Umbilical cord (tissue), 2 donors: ENCODE data around the gene C12orf60. TPM values are rescaled to one million over a fixed set of nuclear protein-coding genes. Genes with fewer than 3 reads are reported as not detected.
"Not testable (repeated sequence)": the region's sequence is repeated elsewhere in the genome, so short reads cannot be mapped to it uniquely, and the experiment has no call there.

ENCODE experiments used
- DNase-seq: peaks from one replicate; pipeline ENCODE4 v3.0.0-alpha.2; 2015; ENCODE audit warnings: low spot score
- total RNA-seq: library from RNA; depleted of rRNA; stranded (reverse); fragments of >200 nt; gene quantifications from one replicate; pipeline ENCODE4 v1.2.3, GENCODE V29; 2014; ENCODE audit warnings: low replicate concordance; ENCODE audit not compliant: insufficient read depth

Gene C12orf60, protein sequence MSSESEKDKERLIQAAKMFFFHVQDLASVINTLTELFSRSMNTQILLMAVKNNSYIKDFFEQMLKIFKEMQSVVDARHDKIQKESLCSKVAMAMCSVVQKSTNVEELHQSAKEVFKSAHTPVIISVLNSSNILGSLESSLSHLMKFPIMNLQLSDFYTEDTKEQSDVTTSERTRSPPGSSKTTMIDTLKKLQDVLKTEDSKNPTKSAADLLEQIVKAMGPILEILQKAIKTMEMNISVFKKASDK
- total RNA-seq, result 3.6 TPM

DNA sequence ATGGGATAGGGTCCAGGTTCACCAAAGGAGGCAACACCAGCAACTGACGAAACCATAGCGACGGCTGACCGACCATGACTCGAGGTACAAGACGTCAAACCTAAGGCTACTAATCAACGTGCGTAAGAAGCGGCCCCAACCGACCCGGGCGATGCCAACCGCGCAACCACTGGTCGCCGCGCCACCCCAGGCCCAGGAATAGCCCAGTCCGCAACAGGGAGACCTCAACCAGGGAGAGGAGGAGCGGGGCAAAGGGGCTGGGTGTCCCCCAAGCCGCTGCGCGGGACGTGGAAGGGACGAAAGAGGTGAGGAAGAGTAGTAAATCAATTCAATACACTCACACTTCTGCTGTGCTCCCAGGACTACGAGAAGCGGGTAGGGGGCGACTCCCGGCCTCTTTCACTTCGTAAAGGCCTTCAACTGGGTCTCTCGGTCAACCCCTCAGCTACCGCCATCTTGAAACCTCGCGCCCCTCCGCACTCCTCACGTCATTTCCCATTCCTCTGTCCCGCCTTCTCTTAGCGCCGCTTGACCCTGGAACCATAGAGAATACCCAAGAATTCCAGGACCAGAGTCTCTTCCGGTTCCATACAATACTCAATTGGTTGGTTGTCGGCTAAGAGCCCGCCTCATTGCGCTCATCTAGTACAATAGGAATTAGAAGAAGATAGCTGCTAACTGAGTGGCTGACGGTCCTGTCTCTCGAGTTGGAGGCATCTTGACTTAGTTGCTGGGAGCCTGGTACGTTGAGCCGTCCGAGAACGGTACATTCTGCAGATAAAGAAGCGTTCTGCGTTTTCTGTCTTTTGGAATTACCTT is at the start of gene C12orf60, which contains the start of gene WBP11:
C12orf60 (plus strand) TSS at position 660 of the 819 bp plus-strand sequence. CDS start 19,266 bp downstream, outside the sequence.
WBP11 (minus strand) TSS at position 468 of the 819 bp plus-strand sequence. CDS start 2,095 bp downstream, outside the sequence.
- peak; percentile 100 for DNase-seq

DNA sequence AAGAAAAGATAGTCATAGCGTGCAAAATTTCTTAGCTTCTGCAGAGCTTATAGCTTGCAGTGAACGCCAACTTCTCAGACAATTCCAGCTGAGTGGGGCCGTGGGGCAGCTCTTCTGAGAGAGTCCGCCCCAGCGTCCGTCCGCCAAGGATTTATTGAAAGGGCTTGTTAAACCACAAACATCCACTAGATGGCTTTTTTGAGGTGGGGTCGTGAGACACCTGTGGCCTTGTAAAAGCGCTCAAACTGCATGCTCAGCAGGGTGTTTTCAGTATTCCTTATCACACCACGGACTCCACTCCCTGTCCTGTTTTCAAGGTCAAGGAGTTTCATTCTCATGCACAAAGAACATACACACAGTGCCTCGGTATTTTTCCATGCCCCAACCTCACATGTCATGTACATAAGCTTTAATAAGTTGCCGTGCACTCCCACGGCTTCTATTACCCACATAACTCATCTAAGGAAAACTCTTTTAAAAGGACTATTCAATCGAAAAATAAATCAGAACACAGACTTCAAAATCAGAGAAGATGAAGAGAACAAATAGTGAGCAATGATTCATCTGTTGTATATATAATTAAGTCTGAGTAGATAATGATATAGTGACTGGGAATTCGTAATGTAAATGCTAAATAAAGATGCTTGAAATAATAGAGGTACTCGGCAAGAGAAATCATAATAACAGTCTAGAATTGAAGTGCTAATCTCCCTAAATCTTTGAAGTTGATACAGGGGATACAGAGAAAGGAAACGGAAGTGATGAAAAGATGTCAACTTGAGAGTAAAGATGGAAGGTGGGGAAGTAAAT is 46.9 kb upstream of the C12orf60 start:
- no peak for DNase-seq

DNA sequence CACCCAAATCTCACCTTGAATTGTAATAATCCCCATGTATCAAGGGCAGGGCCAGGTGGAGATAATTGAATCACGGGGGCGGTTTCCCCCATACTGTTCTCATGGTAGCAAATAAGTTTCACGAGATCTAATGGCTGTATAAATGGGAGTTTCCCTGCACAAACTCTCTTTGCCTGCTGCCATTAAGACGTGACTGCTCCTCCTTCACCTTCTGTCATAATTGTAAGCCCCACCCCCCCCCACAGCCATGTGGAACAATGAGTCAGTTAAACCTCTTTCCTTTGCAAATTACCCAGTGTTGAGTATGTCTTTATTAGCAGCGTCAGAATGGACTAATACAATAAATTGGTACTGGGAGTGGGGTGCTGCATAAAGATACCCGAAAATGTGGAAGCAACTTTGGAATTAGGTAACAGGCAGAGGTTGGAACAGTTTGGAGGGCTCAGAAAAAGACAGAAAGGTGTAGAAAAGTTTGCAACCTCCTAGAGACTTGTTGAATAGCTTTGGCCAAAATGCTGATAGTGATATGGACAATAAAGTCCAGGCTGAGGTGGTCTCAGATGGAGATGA is 43.7 kb upstream of the C12orf60 start:
- not testable (repeated sequence) for DNase-seq

DNA sequence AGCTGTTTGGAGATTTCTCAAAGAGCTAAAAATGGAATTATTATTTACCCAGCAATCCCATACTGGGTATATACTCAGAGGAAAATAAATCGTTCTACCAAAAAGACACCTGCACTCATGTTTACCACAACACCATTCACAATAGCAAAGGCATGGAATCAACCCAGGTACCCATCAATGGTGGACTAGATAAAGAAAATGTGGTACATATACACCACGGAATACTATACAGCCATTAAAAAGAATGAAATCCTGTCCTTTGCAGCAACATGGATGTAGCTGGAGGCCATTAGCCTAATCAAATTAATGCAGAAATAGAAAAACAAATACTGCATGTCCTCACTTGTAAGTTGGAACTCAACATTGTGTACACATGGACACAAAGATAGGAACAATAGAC is 38.1 kb upstream of the C12orf60 start:
- no peak for DNase-seq

DNA sequence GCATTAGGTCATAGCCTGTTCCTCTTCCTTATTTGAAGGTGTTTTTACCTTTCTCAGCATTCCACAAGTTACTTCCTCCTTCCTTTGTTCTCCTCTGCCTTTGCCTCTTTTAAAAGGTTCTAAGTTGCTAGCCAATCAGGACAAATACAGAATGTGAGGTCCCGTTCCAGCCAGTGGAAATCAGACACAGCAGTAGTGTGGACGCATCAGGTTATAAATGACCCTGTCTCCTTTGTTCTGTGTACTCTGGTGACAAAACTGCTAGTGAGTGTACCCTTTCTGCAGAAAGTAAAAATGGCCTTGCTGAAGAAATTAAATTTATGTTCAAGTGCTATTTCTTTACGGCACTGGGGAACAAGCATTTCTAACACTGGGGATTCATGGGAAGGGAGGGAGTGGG is 37.5 kb upstream of the C12orf60 start:
- not testable (repeated sequence) for DNase-seq

DNA sequence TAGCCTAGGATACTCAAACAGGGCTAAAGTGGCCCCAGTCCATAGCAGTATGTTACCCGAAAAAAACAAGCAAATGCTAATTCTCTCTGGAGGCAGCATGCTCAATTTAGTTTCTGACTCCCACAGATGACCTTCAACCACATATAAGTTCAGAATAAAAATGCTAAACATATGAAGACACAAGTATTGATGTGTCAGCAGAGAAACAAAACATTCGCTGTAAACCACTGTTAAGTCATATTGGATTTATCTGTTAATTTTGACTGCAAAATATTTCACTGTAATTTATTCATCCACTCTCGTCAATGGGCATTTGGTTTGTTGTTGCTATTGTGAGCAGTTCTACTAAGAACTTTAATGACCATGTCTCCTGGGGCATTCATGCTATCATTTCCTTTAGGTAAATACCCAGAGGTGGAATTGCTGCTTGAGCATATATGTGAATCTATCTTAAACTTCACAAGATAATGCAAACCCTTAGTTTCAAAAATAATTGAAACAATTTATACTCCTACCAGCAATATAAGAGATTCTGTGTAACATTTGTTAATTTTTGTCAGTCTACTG is 36.7 kb upstream of the C12orf60 start:
- no peak for DNase-seq

DNA sequence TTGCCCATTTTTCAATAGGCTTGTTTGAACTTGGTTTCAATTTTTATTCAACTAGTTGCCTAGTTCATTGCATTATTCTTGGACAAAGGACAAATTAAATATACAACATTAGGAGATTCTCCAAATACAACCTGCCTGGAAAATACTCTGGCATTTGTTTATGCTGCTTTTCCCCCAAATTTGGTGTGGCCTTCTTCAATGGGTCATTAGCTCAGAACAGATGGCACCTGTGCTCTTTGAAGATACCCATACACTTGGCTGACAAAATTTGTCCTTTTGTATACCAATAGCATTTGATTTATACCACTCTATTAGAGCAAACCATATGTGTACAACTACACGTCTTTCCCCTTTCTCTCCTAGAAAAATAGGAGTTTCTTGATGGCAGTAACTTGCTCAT is 35.9 kb upstream of the C12orf60 start:
- DNase-seq, result no peak

DNA sequence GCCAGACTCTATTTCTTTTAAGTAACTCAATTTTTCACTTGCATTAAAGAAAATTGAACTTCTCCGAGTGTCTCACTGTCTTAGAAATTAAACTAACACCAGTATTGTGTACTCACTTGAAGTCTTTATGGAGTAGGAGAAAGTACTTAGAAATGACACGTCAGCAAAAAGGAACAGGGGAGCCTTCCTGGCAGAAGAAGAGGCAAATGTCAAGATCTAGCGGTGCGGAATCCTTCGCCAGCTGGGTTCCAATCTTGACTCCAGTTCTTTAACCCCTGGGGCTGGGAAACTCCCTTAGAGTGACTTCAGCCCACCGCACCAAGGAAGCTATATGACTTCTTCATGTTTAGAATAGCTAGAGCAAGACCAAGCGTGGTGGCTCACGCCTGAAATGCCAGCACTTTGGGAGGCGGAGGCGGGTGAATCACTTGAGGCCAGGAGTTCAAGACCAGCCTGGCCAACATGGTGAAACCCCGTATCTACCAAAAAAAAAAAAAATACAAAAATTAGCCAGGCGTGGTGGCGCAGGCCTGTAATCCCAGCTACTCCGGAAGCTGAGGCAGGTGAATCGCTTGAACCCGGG is 34.6 kb upstream of the C12orf60 start:
- DNase-seq, result no peak

DNA sequence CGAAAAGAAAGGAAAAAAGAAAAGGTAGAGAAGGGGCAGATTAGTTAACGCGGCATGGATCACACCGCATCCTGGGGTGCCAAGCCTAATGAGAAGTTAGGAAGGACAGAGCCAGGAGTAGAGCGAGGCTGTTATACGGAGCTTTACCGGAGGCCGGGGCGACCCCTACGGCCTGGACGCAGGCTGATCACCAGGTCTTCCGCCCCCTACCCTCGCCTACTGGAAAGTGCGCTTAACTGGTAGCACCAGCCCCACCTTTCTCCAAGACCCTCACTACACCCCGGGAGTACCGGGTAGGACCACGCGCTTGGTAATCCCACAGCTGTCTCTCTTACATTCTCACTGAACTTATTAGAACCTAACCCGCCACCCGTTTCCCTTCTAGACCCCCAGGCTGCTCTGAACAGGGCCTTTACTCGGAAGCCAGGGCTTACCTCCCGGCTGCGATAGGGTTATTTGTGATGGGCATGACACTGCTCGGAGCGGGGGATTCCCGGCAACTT is 34.0 kb upstream of the C12orf60 start:
- DNase-seq, result peak; percentile 44

DNA sequence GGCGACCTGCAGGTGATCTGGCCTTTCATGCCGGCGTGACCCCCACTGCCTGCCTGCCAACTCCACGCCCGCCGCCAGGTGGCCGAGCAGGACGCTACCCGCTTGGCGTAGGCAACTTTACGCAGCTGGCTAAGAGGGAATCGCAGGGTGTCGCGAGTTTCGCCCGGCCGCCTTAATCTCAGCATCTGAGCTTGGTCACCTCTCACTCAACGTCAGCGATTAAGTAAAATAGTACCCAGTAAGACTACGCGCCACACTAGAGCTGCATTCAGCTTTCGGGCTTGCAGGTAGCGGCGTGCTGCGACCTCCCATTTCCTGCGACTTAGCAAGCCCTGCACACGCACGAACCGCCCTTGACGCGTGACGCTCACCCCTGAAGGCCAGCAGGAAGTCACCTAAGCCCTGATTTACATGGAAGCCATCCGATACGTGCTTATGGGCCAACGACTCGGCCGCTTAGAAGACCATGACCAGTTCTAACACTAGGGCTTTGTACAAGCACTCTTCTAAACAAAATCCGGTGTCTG is 33.4 kb upstream of the C12orf60 start:
- peak; percentile 78 for DNase-seq

DNA sequence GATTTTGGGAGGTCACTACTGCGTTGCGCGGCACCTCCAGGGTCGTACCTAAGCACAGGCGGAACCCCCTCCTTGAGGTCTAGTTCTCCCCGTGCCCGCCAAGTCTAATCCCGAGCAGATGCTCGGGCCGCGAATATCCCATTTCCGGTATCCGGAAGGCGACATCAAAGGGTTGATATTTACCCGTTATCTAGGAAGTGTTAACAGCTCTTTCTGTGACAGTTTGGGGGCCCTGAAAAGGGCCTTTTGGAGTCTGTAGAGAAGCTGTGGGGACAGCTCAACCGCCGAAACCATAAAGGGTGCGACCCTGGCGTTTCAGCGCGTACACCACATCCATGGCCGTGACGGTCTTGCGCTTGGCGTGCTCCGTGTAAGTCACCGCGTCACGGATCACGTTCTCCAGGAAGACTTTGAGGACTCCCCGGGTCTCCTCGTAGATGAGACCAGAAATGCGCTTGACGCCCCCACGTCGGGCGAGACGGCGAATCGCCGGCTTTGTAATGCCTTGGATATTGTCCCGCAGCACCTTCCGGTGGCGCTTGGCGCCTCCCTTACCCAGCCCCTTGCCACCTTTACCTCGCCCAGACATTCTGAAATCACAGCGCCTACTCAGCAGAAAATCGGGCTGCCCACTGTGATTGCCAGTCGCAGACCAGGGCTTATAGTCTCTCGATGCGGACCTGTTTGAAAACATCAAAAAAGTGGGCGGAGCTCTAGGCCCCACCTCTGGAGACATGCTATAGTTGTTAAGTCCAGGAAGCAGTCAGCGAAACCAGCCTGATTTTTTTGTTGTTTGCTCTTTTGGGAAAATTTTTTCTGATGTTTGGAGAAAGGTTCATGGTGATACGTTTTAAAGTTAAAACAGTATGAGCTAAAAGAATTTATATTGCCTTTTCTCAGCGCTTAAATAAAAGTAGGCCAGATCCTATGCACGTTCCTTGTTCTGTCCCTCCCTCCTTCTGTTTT is 32.7 kb upstream of the C12orf60 start:
- peak; percentile 98 for DNase-seq

DNA sequence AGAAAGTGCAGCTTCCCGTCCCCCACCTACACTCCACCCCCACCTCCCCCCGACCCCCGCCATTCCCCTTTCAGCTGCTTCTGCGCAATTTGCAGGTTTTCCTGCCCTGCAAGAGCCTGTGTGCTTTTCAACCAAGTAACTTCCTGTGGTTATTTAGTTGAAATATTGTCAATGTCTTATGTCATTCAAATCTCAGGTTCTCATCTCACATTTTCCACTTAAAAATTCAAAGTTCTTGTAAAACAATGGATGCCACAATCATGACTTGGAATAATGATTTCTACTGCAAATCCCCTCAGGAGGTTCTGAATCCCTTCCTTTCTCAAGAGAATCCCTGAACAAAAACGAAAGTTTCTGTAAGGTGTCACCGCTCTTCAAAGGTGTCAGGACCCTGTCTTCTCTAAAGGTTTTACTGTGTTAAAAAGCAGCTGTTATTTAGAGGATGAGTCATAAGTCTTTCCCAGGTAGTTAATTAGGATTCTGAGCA is 31.8 kb upstream of the C12orf60 start:
- no peak for DNase-seq

DNA sequence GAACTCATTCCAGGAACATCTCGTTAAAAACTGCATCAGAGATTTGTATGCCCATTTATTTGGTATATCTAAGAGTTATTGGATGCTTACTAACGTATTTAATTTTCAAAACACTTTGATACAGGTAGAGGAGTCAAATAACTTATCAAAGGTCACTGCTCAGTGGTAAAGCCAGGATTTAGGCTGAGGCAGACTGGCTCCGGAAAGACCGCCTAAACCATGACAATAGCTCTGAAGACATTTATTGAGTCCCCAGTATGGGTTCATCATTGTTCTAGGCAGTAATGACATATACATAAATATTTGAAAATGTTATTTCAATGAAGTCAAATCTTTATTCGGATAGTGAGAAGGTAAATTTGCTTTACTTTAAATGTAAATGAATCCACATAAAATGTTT is 30.5 kb upstream of the C12orf60 start:
- DNase-seq, result no peak

DNA sequence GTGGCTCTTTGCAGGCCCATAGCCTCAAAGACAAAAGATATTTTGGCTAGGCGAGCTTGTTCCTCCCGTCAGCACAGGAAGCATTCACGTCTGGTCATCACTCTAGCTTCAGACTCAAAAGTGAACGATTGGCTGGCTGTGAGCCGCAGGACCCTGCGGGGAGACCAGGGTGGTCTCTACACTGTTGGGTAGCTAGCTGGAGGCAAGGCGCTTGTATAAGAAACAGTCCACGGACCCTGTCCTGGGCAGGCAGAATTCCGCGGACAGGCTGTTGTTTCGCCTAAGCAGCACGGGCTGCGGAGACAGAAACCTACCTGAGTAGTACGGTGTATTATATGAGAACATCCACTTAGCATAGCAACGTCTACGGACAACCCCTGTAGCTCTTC is 29.8 kb upstream of the C12orf60 start:
- DNase-seq, result no peak

DNA sequence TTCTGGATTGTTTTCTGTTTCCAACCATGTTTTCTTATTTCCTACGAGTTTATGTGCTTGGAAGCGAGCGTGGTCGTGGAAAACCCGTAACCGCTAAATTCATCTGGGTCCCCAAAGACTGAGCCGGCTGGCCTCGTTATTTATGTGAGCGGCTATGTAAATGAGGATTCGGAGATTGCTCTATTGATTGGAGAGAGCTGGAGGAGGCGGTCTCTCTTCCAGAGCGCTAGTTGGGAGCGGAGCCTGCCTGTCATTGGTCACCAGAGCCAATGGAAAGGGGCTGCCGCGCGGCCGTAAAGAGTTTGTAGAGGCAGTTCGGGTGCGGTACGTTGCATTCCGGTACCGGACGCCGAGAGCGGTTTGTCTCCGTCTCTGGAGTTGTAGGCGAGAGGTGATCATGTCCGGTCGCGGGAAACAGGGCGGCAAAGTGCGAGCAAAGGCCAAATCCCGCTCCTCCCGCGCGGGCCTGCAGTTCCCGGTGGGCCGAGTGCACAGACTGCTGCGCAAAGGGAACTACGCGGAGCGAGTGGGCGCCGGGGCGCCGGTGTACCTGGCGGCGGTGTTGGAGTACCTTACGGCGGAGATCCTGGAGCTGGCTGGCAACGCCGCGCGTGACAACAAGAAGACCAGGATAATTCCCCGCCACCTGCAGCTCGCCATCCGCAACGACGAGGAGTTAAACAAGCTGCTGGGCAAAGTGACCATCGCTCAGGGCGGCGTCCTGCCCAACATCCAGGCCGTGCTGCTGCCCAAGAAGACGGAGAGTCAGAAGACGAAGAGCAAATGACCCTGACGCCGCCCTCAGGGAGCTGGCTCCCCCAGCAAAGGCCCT is 29.2 kb upstream of the C12orf60 start:
- DNase-seq, result peak; percentile 99

DNA sequence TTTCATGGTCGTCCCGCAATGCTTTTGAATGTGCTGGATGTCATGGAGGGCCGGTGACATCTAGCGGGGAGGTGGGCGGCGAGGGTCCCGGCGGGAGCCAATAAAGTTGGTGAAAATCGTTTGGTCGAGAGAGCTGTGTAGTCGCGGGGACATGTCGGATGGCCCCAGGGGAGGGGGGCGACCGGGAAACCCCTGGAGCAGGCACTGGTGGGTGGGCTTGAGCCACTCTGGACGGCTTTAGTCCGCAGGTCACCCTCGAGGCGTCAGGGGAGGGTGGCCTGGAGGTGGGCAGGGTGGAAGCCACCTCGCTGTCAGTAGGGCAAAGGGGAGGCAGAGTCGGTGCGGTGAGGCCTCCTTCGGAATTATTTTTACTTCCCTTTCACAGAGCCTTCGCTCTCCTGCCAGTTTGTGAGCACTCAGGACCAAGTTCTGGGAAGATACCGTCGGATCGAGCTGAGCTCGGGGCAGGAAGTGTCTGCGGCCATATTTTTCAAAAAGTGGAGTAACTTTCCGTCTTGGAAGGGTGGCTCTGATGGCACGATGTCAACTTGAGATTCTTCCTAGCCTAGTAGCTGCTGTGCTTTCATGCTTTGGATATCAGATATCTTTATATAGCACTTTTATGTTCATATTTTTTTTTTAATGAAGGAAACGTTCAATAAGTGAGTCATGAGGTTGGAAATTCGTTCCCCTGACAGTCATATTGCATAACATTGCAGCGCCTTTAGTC is 28.4 kb upstream of the C12orf60 start:
- peak; percentile 75 for DNase-seq

DNA sequence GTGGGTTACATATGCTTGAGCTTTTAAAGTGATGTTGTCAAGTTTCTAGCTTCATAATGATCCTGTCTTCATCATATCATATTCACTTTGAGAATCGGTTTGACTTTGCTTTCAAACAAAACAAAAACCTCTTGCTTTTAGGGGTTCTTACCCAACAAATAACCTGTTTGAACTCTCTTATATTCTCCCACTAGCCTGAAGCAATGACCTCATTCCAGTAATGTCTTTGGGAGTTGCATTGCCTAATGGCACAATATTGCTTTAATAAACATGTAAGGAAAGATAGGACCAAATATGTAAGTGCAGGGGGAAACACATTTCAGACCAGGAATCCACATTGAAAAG is 27.9 kb upstream of the C12orf60 start:
- no peak for DNase-seq
